Upper lobe of left lung (tissue), 4 donors: Measurements from ENCODE around the gene STEAP4.

Source experiments
- CTCF ChIP-seq, 6 experiments: fragments of 450-650 bp in 4 of 6; fragments of 200-600 bp in 2 of 6; sonication (generic) in 2 of 6; IDR thresholded peaks; one replicate each; pipeline ENCODE4 v1.5.1; 2016 to 2019; ENCODE audit warnings: antibody characterized with exemption in 6 of 6
- POLR2A ChIP-seq, 4 donors: fragments of 450-650 bp; IDR thresholded peaks; one replicate each; pipeline ENCODE4 v1.5.1; 2016 to 2017; ENCODE audit warnings: antibody characterized with exemption in 4 of 4, mild to moderate bottlenecking in 2 of 4

- TF ChIP-seq CTCF (IDR thresholded peaks at IDR 0.05), result no peak
- TF ChIP-seq POLR2A (IDR thresholded peaks at IDR 0.05), result peak in 3 of 4 donors; percentile 44 to 86 (median 70)
These were observed at the start of gene STEAP4 for GRCh38 chr7:88306590-88307048.
